OCI-LY1 (cell line): Measurements from ENCODE around the gene AP5S1.

Experiments
- CTCF ChIP-seq: fragments of 200-600 bp; sonication (generic), shearing (Covaris generic); IDR thresholded peaks from 2 replicates; pipeline ENCODE4 v1.5.1; 2017; ENCODE audit warnings: mild to moderate bottlenecking, antibody characterized with exemption, low read length, moderate library complexity, mixed read lengths
- EZH2 ChIP-seq: fragments of 200-600 bp; sonication (generic), shearing (Covaris generic); IDR thresholded peaks from 2 replicates; pipeline ENCODE4 v1.8.0; 2017; ENCODE audit warnings: borderline replicate concordance, mixed run types, mild to moderate bottlenecking, antibody characterized with exemption, low read length, moderate library complexity, mixed read lengths

GRCh38 chr20:3864518-3864917 is 44.2 kb downstream of the AP5S1 start:
- no peak for TF ChIP-seq EZH2
- TF ChIP-seq CTCF, result no peak
